Bronchial epithelial cell (primary cell): Measurements from ENCODE around the gene BCLAF3. TPM values are rescaled to one million over a fixed set of nuclear protein-coding genes. Genes with fewer than 3 reads are reported as not detected.

ENCODE experiments used
- total RNA-seq: library from RNA; depleted of rRNA; stranded (reverse); fragments of >200 nt; gene quantifications from 2 replicates; pipeline ENCODE4 v1.2.1, GENCODE V29; 2014

BCLAF3 gene
- total RNA-seq, 1 donor from 2014 or later: 3.4 TPM

Other genes starting within 250 kb of the BCLAF3 start
- gene SH3KBP1, start 103.5 kb downstream of the BCLAF3 start, total RNA-seq: 6.6 and 17.0 TPM in 2 replicates
- gene MAP7D2, start 125.8 kb upstream of the BCLAF3 start, total RNA-seq: under 0.01 and 0.38 TPM in 2 replicates
- 29.2 and 55.0 TPM in 2 replicates for gene EIF1AX, start 150.8 kb upstream of the BCLAF3 start, total RNA-seq